Gastroesophageal sphincter (tissue), 3 donors: ENCODE data around the gene VAMP8.

ENCODE experiments used
- CTCF ChIP-seq, 4 experiments: fragments of 200-600 bp in 2 of 4; fragments of 450-650 bp in 2 of 4; sonication (generic) in 1 of 4; IDR thresholded peaks; one replicate each; pipeline ENCODE4 v1.5.1; 2017 to 2019; ENCODE audit warnings: antibody characterized with exemption in 4 of 4, mild to moderate bottlenecking in 2 of 4, moderate library complexity in 2 of 4
- EP300 ChIP-seq: sonication (generic); formaldehyde crosslinking; IDR thresholded peaks from one replicate; pipeline ENCODE4 v1.6.1; 2017; ENCODE audit warnings: antibody characterized with exemption, mild to moderate bottlenecking
- POLR2A ChIP-seq, 2 donors: fragments of 450-650 bp; IDR thresholded peaks; one replicate each; pipeline ENCODE4 v1.6.1; 2017; ENCODE audit warnings: antibody characterized with exemption in 2 of 2, mild to moderate bottlenecking in 2 of 2, moderate library complexity in 1 of 2

GRCh38 chr2:85613717-85614515, 36.5 kb downstream of the VAMP8 start:
- TF ChIP-seq POLR2A (IDR thresholded peaks at IDR 0.05) (no peak), EP300 (no peak), CTCF (IDR thresholded peaks at IDR 0.05) (no peak)
